HL-60 (cell line): ENCODE measurements around the gene ADH6.

Experiments
- DNase-seq, 2 experiments: peaks; one replicate each; pipeline ENCODE4 v3.0.0-alpha.2; 2010 to 2020; ENCODE audit warnings: low read depth in 1 of 2, low spot score in 1 of 2
- H3K27ac ChIP-seq: fragments of 250-450 bp; sonication (Bioruptor Pico); replicated peaks from 2 replicates; pipeline ENCODE4 v1.5.1; 2020; ENCODE audit warnings: mild to moderate bottlenecking, moderate library complexity
- H3K27me3 ChIP-seq: fragments of 250-450 bp; sonication (Bioruptor Pico); 2 replicates; pipeline ENCODE4 v1.5.1; 2021; ENCODE audit warnings: mild to moderate bottlenecking, moderate library complexity; ENCODE audit not compliant: insufficient read depth, poor library complexity, severe bottlenecking
- H3K4me3 ChIP-seq: replicated peaks from 2 replicates; pipeline ENCODE4 v1.5.1; 2011; ENCODE audit warnings: mild to moderate bottlenecking, control low read depth, low read length; ENCODE audit not compliant: insufficient read depth
- CTCF ChIP-seq: IDR thresholded peaks from one replicate; pipeline ENCODE4 v1.5.1; 2011; ENCODE audit warnings: low read length, control low read depth, inconsistent platforms; ENCODE audit not compliant: insufficient read depth
- GABPA ChIP-seq: IDR thresholded peaks from 2 replicates; pipeline ENCODE4 v1.6.1; 2012; ENCODE audit warnings: low read depth
- POLR2AphosphoS5 ChIP-seq: IDR thresholded peaks from 2 replicates; pipeline ENCODE4 v1.6.1; 2012; ENCODE audit warnings: low read depth
- REST ChIP-seq: IDR thresholded peaks from 2 replicates; pipeline ENCODE4 v1.6.1; 2012; ENCODE audit warnings: low read depth; ENCODE audit not compliant: insufficient replicate concordance
- SPI1 ChIP-seq: IDR thresholded peaks from 2 replicates; pipeline ENCODE4 v1.6.1; 2012; ENCODE audit warnings: low read depth, mild to moderate bottlenecking, borderline replicate concordance

The ADH6 gene

GRCh38 chr4:99185581-99185980 lies 33.5 kb downstream of the ADH6 start:
- no peak overlapping the region for H3K27ac ChIP-seq
- H3K4me3 ChIP-seq: no peak overlapping the region
- DNase-seq: no peak
- TF ChIP-seq REST (no peak), CTCF (no peak), POLR2AphosphoS5 (no peak), SPI1 (no peak), GABPA (no peak)
- H3K27me3 ChIP-seq: no peaks in the 10 kb centered on the region

- Histone ChIP-seq H3K4me3 (no peak overlapping the region), H3K27ac (no peak overlapping the region), H3K27me3 (no peaks in the 10 kb centered on the region)
- DNase-seq: no peak
- TF ChIP-seq SPI1 (no peak), POLR2AphosphoS5 (no peak), GABPA (no peak), CTCF (no peak), REST (no peak)
These were observed 38.5 kb downstream of the ADH6 start for GRCh38 chr4:99180382-99181070.

- H3K4me3 ChIP-seq: no peak overlapping the region
- no peak overlapping the region for H3K27ac ChIP-seq
- DNase-seq: no peak
- TF ChIP-seq CTCF: no peak
- TF ChIP-seq REST: no peak
- TF ChIP-seq POLR2AphosphoS5: no peak
- no peaks in the 10 kb centered on the region for H3K27me3 ChIP-seq
These were observed 39.4 kb downstream of the ADH6 start for GRCh38 chr4:99179626-99180025.
